Spleen (tissue), 11 donors: ENCODE results near the gene JAG1. TPM values are rescaled to one million over a fixed set of nuclear protein-coding genes. Genes with fewer than 3 reads are reported as not detected.

Experiments
- DNase-seq: peaks from one replicate; pipeline ENCODE4 v3.0.0-alpha.2; 2020
- H3K27ac ChIP-seq, 8 donors: fragments of 200-600 bp; sonication (generic) in 7 of 8; 1 replicate in 4 of 8; 2 replicates in 4 of 8; pipeline versions ENCODE4 v1.5.0 to v1.8.0; 2016 to 2021; ENCODE audit warnings: inconsistent platforms in 4 of 8, mild to moderate bottlenecking in 4 of 8, moderate library complexity in 1 of 8
- H3K27me3 ChIP-seq, 7 donors: fragments of 200-600 bp; sonication (generic) in 6 of 7; replicated peaks in 1 of 7; 1 replicate in 4 of 7; 2 replicates in 3 of 7; pipeline versions ENCODE4 v1.5.0 to v1.8.0; 2016 to 2021; ENCODE audit warnings: inconsistent platforms in 3 of 7, mild to moderate bottlenecking in 1 of 7
- H3K36me3 ChIP-seq, 6 donors: fragments of 200-600 bp; sonication (generic) in 5 of 6; 1 replicate in 4 of 6; 2 replicates in 2 of 6; pipeline versions ENCODE4 v1.5.0 to v1.8.0; 2016 to 2021; ENCODE audit warnings: inconsistent platforms in 2 of 6
- H3K4me1 ChIP-seq, 6 donors: fragments of 200-600 bp; sonication (generic) in 5 of 6; 1 replicate in 3 of 6; 2 replicates in 3 of 6; pipeline versions ENCODE4 v1.5.0 to v1.8.0; 2016 to 2021; ENCODE audit warnings: inconsistent platforms in 3 of 6
- H3K4me3 ChIP-seq, 8 donors: fragments of 200-600 bp; sonication (generic) in 7 of 8; 1 replicate in 4 of 8; 2 replicates in 4 of 8; pipeline versions ENCODE4 v1.5.0 to v1.8.0; 2016 to 2021; ENCODE audit warnings: inconsistent platforms in 4 of 8, mild to moderate bottlenecking in 4 of 8, moderate library complexity in 2 of 8
- H3K9me3 ChIP-seq, 8 donors: fragments of 200-600 bp; sonication (generic) in 7 of 8; 1 replicate in 4 of 8; 2 replicates in 4 of 8; pipeline versions ENCODE4 v1.5.0 to v1.8.0; 2016 to 2021; ENCODE audit warnings: inconsistent platforms in 4 of 8
- POLR2A ChIP-seq, 3 donors: fragments of 450-650 bp; IDR thresholded peaks; one replicate each; pipeline ENCODE4 v1.5.1; 2017; ENCODE audit warnings: antibody characterized with exemption in 3 of 3, mild to moderate bottlenecking in 1 of 3
- POLR2AphosphoS5 ChIP-seq, 3 donors: sonication (generic); formaldehyde crosslinking; IDR thresholded peaks; one replicate each; pipeline ENCODE4 v1.5.1; 2017; ENCODE audit warnings: antibody characterized with exemption in 3 of 3
- WGBS, 5 donors: extraction: QIAGEN DNeasy Blood & Tissue Kit in 3 of 5; methylation state at CpG; one replicate each; pipeline versions ENCODE4 v1.1.5 to v1.1.7; 2013 to 2018; 5-methylcytosine and 5-hydroxymethylcytosine counted together
- intact Hi-C: fragments of 100-400 bp; cut with DNase I; formaldehyde crosslinking; loops from one replicate; pipeline ENCODE4 v1.15.0; 2023; ENCODE audit warnings: low total_unique reads
- polyA plus RNA-seq, 3 donors: library from polyadenylated mRNA; stranded (reverse); fragments of 200-250 nt; gene quantifications; one replicate each; pipeline ENCODE4 v1.2.1, GENCODE V29; 2013
- total RNA-seq, 7 donors: library from RNA; depleted of rRNA in 3 of 7; stranded (reverse); fragments of >200 nt in 3 of 7; fragmentation: NEBNext Ultra II Directional in 4 of 7; extraction: Animal tissue kit (Norgen Biotek cat#: 25700) in 4 of 7; gene quantifications; one replicate each; pipeline versions ENCODE4 v1.1.0 to v1.2.1, GENCODE V29; 2016 to 2021
- TF ChIP-seq, protein P1 (sequence below), 11 experiments: fragments of 200-600 bp in 7 of 11; fragments of 450-650 bp in 4 of 11; sonication (generic) in 4 of 11; IDR thresholded peaks in 8 of 11; conservative IDR thresholded peaks in 3 of 11; 1 replicate in 7 of 11; 2 replicates in 4 of 11; pipeline versions ENCODE4 v1.4.0 to v1.8.0; 2016 to 2021; ENCODE audit warnings: antibody characterized with exemption in 11 of 11, inconsistent platforms in 4 of 11, mild to moderate bottlenecking in 1 of 11
- donor health status: healthy with polysubstance abuse.
- donor health status: DM: no; HTN: no; CAD: no; lungs with moderate emphysema.
- donor health status: DM: no; HTN: no; CAD: no.
- donor health status: Bipolar disorder and iron deficiency.
- donor health status: healthy.
- donor health status: DM: no; HTN: no; CAD: no.
- donor health status: DM: yes; HTN: yes; CAD: no.

JAG1 gene
- total and polyA plus RNA-seq, 10 donors: 5.6 to 85.3 (median 50.1) TPM

GRCh38 chr20:10710991-10711775 is 37.4 kb upstream of the JAG1 start:
- H3K27me3 ChIP-seq: no peaks in the 10 kb centered on the region
- no peak for DNase-seq
- no peak overlapping the region for H3K27ac ChIP-seq
- H3K4me1 ChIP-seq: no peaks in the 10 kb centered on the region
- no peaks in the 10 kb centered on the region for H3K9me3 ChIP-seq
- 81 to 95% (median 86%) methylated on average over 6 of the region's 6 CpGs for WGBS, 5 donors
- TF ChIP-seq POLR2AphosphoS5 (IDR thresholded peaks at IDR 0.05): no peak
- TF ChIP-seq POLR2A (IDR thresholded peaks at IDR 0.05): no peak
- TF ChIP-seq, protein P1, sequence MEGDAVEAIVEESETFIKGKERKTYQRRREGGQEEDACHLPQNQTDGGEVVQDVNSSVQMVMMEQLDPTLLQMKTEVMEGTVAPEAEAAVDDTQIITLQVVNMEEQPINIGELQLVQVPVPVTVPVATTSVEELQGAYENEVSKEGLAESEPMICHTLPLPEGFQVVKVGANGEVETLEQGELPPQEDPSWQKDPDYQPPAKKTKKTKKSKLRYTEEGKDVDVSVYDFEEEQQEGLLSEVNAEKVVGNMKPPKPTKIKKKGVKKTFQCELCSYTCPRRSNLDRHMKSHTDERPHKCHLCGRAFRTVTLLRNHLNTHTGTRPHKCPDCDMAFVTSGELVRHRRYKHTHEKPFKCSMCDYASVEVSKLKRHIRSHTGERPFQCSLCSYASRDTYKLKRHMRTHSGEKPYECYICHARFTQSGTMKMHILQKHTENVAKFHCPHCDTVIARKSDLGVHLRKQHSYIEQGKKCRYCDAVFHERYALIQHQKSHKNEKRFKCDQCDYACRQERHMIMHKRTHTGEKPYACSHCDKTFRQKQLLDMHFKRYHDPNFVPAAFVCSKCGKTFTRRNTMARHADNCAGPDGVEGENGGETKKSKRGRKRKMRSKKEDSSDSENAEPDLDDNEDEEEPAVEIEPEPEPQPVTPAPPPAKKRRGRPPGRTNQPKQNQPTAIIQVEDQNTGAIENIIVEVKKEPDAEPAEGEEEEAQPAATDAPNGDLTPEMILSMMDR (IDR thresholded peaks at IDR 0.05 in 8 of 11, conservative IDR thresholded peaks at IDR 0.05 in 3 of 11): no peak
- intact Hi-C loops: no loop called here
- no peak overlapping the region for H3K4me3 ChIP-seq
- H3K36me3 ChIP-seq: no peaks in the 10 kb centered on the region

GRCh38 chr20:10709916-10710315 is 36.1 kb upstream of the JAG1 start:
- H3K4me3 ChIP-seq: no peak overlapping the region
- TF ChIP-seq POLR2AphosphoS5 (IDR thresholded peaks at IDR 0.05) (no peak), POLR2A (IDR thresholded peaks at IDR 0.05) (no peak)
- TF ChIP-seq, protein P1 (IDR thresholded peaks at IDR 0.05 in 8 of 11, conservative IDR thresholded peaks at IDR 0.05 in 3 of 11): no peak
- no peak overlapping the region for H3K27ac ChIP-seq
- no peaks in the 10 kb centered on the region for H3K9me3 ChIP-seq
- H3K36me3 ChIP-seq: no peaks in the 10 kb centered on the region
- H3K4me1 ChIP-seq: no peaks in the 10 kb centered on the region
- H3K27me3 ChIP-seq: no peaks in the 10 kb centered on the region
- WGBS, 5 donors: 91 to 96% (median 95%) methylated on average over 3 of the region's 3 CpGs
- intact Hi-C loops: no loop called here
- DNase-seq: no peak

DNA sequence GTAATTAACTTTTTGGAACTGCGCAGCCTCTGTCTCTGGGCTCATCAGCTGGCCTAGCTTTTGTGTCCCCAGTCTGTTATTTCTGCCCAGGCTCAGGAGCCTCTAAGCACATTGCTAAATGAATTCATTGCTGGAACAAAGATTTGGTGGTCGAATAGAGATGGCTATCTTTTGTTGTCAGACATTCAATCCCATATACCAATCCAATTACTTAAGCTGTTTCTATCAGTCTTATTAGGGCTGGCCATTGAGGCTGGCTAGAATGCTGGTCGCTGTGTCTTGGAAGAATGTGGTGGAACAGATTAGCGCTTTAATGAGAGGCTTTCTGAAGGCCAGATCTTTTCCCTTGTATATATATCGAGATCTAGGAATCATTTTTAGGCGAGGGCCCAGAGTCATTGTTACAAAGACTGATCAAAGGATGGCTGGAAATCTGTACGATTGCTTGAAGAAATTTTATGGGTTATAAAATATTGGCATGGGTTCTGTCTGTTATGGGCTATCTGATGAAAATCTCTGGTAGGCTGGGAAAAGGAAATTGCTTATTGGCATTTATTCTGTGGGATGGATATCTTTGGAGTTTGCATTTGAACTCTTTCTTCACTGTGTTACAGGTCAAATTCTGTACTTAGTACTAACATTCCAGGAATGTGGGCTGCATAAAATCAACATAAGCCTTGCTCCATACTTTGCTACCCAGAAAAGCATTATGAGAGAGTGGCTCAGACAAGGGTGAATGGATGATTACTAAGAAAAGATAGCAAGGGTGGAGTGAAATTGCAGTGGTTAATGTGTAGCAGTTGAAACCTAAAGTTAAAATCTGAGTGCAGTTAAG is 34.8 kb upstream of the JAG1 start:
- no peaks in the 10 kb centered on the region for H3K27me3 ChIP-seq
- intact Hi-C loops: no loop called here
- H3K4me3 ChIP-seq: no peak overlapping the region
- H3K27ac ChIP-seq: peak overlapping the region in 2 of 8 donors; percentile 1 to 3
- DNase-seq: no peak
- TF ChIP-seq POLR2AphosphoS5 (IDR thresholded peaks at IDR 0.05) (no peak), POLR2A (IDR thresholded peaks at IDR 0.05) (no peak)
- TF ChIP-seq, protein P1 (IDR thresholded peaks at IDR 0.05 in 8 of 11, conservative IDR thresholded peaks at IDR 0.05 in 3 of 11): no peak
- H3K36me3 ChIP-seq: no peaks in the 10 kb centered on the region
- peaks cover 0 to 4% (median 0%) of the 10 kb centered on the region in 8 donors for H3K9me3 ChIP-seq
- no peaks in the 10 kb centered on the region for H3K4me1 ChIP-seq
- 74 to 89% (median 83%) methylated on average over 7 of the region's 7 CpGs for WGBS, 5 donors

DNA sequence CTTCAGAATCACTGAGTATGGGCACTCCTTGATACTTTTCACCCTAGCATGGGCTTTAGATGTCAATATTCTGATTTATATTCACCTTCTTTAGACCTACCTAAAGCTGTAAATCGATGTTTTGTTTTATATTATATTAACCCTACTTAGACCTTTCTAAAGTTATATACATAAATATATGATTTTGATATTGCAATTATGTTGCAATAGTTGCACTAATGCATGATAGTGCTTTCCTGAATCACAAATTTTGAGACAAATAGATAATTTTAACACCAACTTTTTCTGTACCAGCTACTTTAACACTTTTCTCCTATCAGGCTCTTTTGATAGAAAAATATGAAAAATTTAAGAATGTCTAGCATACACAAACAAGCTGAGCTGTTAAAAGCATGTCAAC is 34.0 kb upstream of the JAG1 start:
- Histone ChIP-seq H3K4me3 (no peak overlapping the region), H3K9me3 (peaks cover 0 to 4% (median 0%) of the 10 kb centered on the region in 8 donors), H3K27ac (no peak overlapping the region), H3K36me3 (no peaks in the 10 kb centered on the region), H3K27me3 (no peaks in the 10 kb centered on the region), H3K4me1 (no peaks in the 10 kb centered on the region)
- no peak for DNase-seq
- intact Hi-C loops: no loop called here
- TF ChIP-seq POLR2AphosphoS5 (IDR thresholded peaks at IDR 0.05) (no peak), POLR2A (IDR thresholded peaks at IDR 0.05) (no peak)
- TF ChIP-seq, protein P1 (IDR thresholded peaks at IDR 0.05 in 8 of 11, conservative IDR thresholded peaks at IDR 0.05 in 3 of 11): no peak
- 61 to 85% (median 84%) methylated on average over 1 of the region's 1 CpG for WGBS, 5 donors
